Bronchial epithelial cell (primary cell): ENCODE data around the gene ZNF207. TPM values are rescaled to one million over a fixed set of nuclear protein-coding genes. Genes with fewer than 3 reads are reported as not detected.

ENCODE experiments used
- DNase-seq: peaks from one replicate; pipeline ENCODE4 v3.0.0-alpha.2; 2010; ENCODE audit warnings: low read depth
- FAIRE-seq: peaks from 2 replicates; lab custom pipeline; 2011; peaks lifted over from hg19 to GRCh38; lab: Jason Lieb, UNC
- H3K27me3 ChIP-seq: 2 replicates; pipeline ENCODE4 v1.5.1; 2011; ENCODE audit warnings: low read length; ENCODE audit not compliant: control insufficient read depth, insufficient read depth
- H3K36me3 ChIP-seq: 2 replicates; pipeline ENCODE4 v1.5.1; 2011; ENCODE audit warnings: low read length; ENCODE audit not compliant: control insufficient read depth, insufficient read depth
- H3K4me3 ChIP-seq: 2 replicates; pipeline ENCODE4 v1.5.1; 2011; ENCODE audit warnings: mild to moderate bottlenecking, low read depth, low read length, control low read depth
- CTCF ChIP-seq: IDR thresholded peaks from 2 replicates; pipeline ENCODE4 v1.5.1; 2011; ENCODE audit warnings: mild to moderate bottlenecking, moderate library complexity, low read length, control low read depth, inconsistent platforms; ENCODE audit not compliant: insufficient read depth, severe bottlenecking
- total RNA-seq: library from RNA; depleted of rRNA; stranded (reverse); fragments of >200 nt; gene quantifications from 2 replicates; pipeline ENCODE4 v1.2.1, GENCODE V29; 2014

ZNF207 gene
- total RNA-seq, 1 donor from 2014 or later: 58.7 TPM

GRCh38 chr17:32357615-32358014, 7.7 kb downstream of the ZNF207 start:
- Histone ChIP-seq H3K27me3 (no peaks in the 10 kb centered on the region), H3K36me3 (peaks cover 17% of the 10 kb centered on the region), H3K4me3 (no peak overlapping the region)
- FAIRE-seq (no peak), DNase-seq (peak; percentile 63)
- no peak for TF ChIP-seq CTCF

GRCh38 chr17:32361270-32361669, 11.3 kb downstream of the ZNF207 start:
- DNase-seq (no peak), FAIRE-seq (no peak)
- Histone ChIP-seq H3K36me3 (peaks cover 29% of the 10 kb centered on the region), H3K27me3 (no peaks in the 10 kb centered on the region), H3K4me3 (no peak overlapping the region)
- TF ChIP-seq CTCF: no peak

- Histone ChIP-seq H3K4me3 (no peak overlapping the region), H3K36me3 (peaks cover 15% of the 10 kb centered on the region), H3K27me3 (no peaks in the 10 kb centered on the region)
- DNase-seq: no peak
- no peak for TF ChIP-seq CTCF
- FAIRE-seq: no peak
Observed at GRCh38 chr17:32370426-32370825, 20.5 kb downstream of the ZNF207 start.

- Histone ChIP-seq H3K36me3 (no peaks in the 10 kb centered on the region), H3K27me3 (no peaks in the 10 kb centered on the region), H3K4me3 (no peak overlapping the region)
- DNase-seq (no peak), FAIRE-seq (no peak)
- TF ChIP-seq CTCF: no peak
Observed at GRCh38 chr17:32382526-32383223, 32.7 kb downstream of the ZNF207 start.

- DNase-seq (no peak), FAIRE-seq (no peak)
- H3K36me3 ChIP-seq: no peaks in the 10 kb centered on the region
- no peak for TF ChIP-seq CTCF
- no peak overlapping the region for H3K4me3 ChIP-seq
- H3K27me3 ChIP-seq: no peaks in the 10 kb centered on the region
Observed at GRCh38 chr17:32383926-32384434, 34.0 kb downstream of the ZNF207 start.
